Vagina (tissue), 2 donors: ENCODE results near the gene NPY5R. TPM values are rescaled to one million over a fixed set of nuclear protein-coding genes. Genes with fewer than 3 reads are reported as not detected.

Source experiments
- DNase-seq, 2 donors: peaks; one replicate each; pipeline ENCODE4 v3.0.0-alpha.2; 2017; ENCODE audit errors: extremely low spot score in 2 of 2
- H3K27ac ChIP-seq: fragments of 200-600 bp; sonication (generic); one replicate; pipeline ENCODE4 v1.5.1; 2019
- H3K27me3 ChIP-seq: fragments of 200-600 bp; sonication (generic); one replicate; pipeline ENCODE4 v1.5.1; 2019
- H3K36me3 ChIP-seq, 2 donors: fragments of 200-600 bp; sonication (generic); one replicate each; pipeline ENCODE4 v1.5.1; 2017 to 2019
- H3K4me1 ChIP-seq: fragments of 200-600 bp; sonication (generic); one replicate; pipeline ENCODE4 v1.5.1; 2019
- H3K4me3 ChIP-seq, 2 donors: fragments of 200-600 bp; sonication (generic); 1 replicate in 1 of 2; 2 replicates in 1 of 2; pipeline ENCODE4 v1.5.1; 2016 to 2019
- H3K9me3 ChIP-seq: fragments of 200-600 bp; sonication (generic); one replicate; pipeline ENCODE4 v1.5.1; 2019
- CTCF ChIP-seq, 3 experiments: fragments of 450-650 bp in 2 of 3; fragments of 200-600 bp in 1 of 3; sonication (generic) in 1 of 3; IDR thresholded peaks; one replicate each; pipeline ENCODE4 v1.5.1; 2017 to 2019; ENCODE audit warnings: antibody characterized with exemption in 3 of 3, mild to moderate bottlenecking in 2 of 3, moderate library complexity in 2 of 3
- POLR2A ChIP-seq, 2 donors: fragments of 450-650 bp; IDR thresholded peaks; one replicate each; pipeline ENCODE4 v1.6.1; 2017; ENCODE audit warnings: antibody characterized with exemption in 2 of 2, mild to moderate bottlenecking in 2 of 2, moderate library complexity in 2 of 2
- POLR2AphosphoS5 ChIP-seq, 2 donors: sonication (generic); formaldehyde crosslinking; IDR thresholded peaks; one replicate each; pipeline ENCODE4 v1.9.0; 2017; ENCODE audit warnings: antibody characterized with exemption in 2 of 2, mild to moderate bottlenecking in 2 of 2, low read depth in 1 of 2; ENCODE audit not compliant: insufficient read depth in 1 of 2
- intact Hi-C: fragments of 100-400 bp; cut with DNase I; formaldehyde crosslinking; loops from one replicate; pipeline ENCODE4 v1.15.1; 2023
- total RNA-seq: library from RNA; depleted of rRNA; stranded (reverse); fragments of >200 nt; gene quantifications from one replicate; pipeline ENCODE4 v1.2.3, GENCODE V29; 2016

The NPY5R gene
- total RNA-seq, 1 donor from 2014 or later: not detected

- H3K4me1 ChIP-seq: no peaks in the 10 kb centered on the region
- no peak overlapping the region for H3K27ac ChIP-seq
- no peaks in the 10 kb centered on the region for H3K27me3 ChIP-seq
- no peak for TF ChIP-seq POLR2AphosphoS5 (IDR thresholded peaks at IDR 0.05; ENCODE audit: insufficient read depth in 1 of 2, low read depth in 1 of 2)
- TF ChIP-seq POLR2A (IDR thresholded peaks at IDR 0.05): no peak
- TF ChIP-seq CTCF (IDR thresholded peaks at IDR 0.05): no peak
- no peaks in the 10 kb centered on the region for H3K36me3 ChIP-seq
- no peaks in the 10 kb centered on the region for H3K9me3 ChIP-seq
- no peak for DNase-seq
- intact Hi-C loops: no loop called here
- no peak overlapping the region for H3K4me3 ChIP-seq
Measured at GRCh38 chr4:163384434-163384833, 40.7 kb downstream of the NPY5R start.

- no peak overlapping the region for H3K4me3 ChIP-seq
- no peaks in the 10 kb centered on the region for H3K9me3 ChIP-seq
- TF ChIP-seq CTCF (IDR thresholded peaks at IDR 0.05) (no peak), POLR2AphosphoS5 (IDR thresholded peaks at IDR 0.05; ENCODE audit: insufficient read depth in 1 of 2, low read depth in 1 of 2) (no peak), POLR2A (IDR thresholded peaks at IDR 0.05) (no peak)
- H3K36me3 ChIP-seq: no peaks in the 10 kb centered on the region
- H3K27me3 ChIP-seq: no peaks in the 10 kb centered on the region
- intact Hi-C loops: no loop called here
- H3K27ac ChIP-seq: no peak overlapping the region
- no peak for DNase-seq
- H3K4me1 ChIP-seq: no peaks in the 10 kb centered on the region
Measured at GRCh38 chr4:163384926-163385325, 41.2 kb downstream of the NPY5R start.

- DNase-seq: no peak
- no peaks in the 10 kb centered on the region for H3K4me1 ChIP-seq
- H3K9me3 ChIP-seq: no peaks in the 10 kb centered on the region
- no peaks in the 10 kb centered on the region for H3K36me3 ChIP-seq
- intact Hi-C loops: no loop called here
- TF ChIP-seq CTCF (IDR thresholded peaks at IDR 0.05) (no peak), POLR2A (IDR thresholded peaks at IDR 0.05) (no peak), POLR2AphosphoS5 (IDR thresholded peaks at IDR 0.05; ENCODE audit: insufficient read depth in 1 of 2, low read depth in 1 of 2) (no peak)
- no peak overlapping the region for H3K4me3 ChIP-seq
- no peak overlapping the region for H3K27ac ChIP-seq
- no peaks in the 10 kb centered on the region for H3K27me3 ChIP-seq
Measured at GRCh38 chr4:163385466-163385865, 41.8 kb downstream of the NPY5R start.

- Histone ChIP-seq H3K36me3 (no peaks in the 10 kb centered on the region), H3K4me3 (no peak overlapping the region), H3K9me3 (no peaks in the 10 kb centered on the region), H3K4me1 (no peaks in the 10 kb centered on the region), H3K27ac (no peak overlapping the region), H3K27me3 (no peaks in the 10 kb centered on the region)
- intact Hi-C loops: no loop called here
- TF ChIP-seq CTCF (IDR thresholded peaks at IDR 0.05) (no peak), POLR2AphosphoS5 (IDR thresholded peaks at IDR 0.05; ENCODE audit: insufficient read depth in 1 of 2, low read depth in 1 of 2) (no peak), POLR2A (IDR thresholded peaks at IDR 0.05) (no peak)
- DNase-seq: no peak
Measured at GRCh38 chr4:163391756-163392155, 48.1 kb downstream of the NPY5R start.

- TF ChIP-seq POLR2A (IDR thresholded peaks at IDR 0.05) (no peak), CTCF (IDR thresholded peaks at IDR 0.05) (no peak), POLR2AphosphoS5 (IDR thresholded peaks at IDR 0.05; ENCODE audit: insufficient read depth in 1 of 2, low read depth in 1 of 2) (no peak)
- intact Hi-C loops: no loop called here
- Histone ChIP-seq H3K9me3 (no peaks in the 10 kb centered on the region), H3K4me1 (no peaks in the 10 kb centered on the region), H3K36me3 (no peaks in the 10 kb centered on the region), H3K4me3 (no peak overlapping the region), H3K27ac (no peak overlapping the region), H3K27me3 (no peaks in the 10 kb centered on the region)
- DNase-seq: no peak
Measured at GRCh38 chr4:163392328-163392727, 48.6 kb downstream of the NPY5R start.
